Measurements from ENCODE around the gene PEG3.

DNA sequence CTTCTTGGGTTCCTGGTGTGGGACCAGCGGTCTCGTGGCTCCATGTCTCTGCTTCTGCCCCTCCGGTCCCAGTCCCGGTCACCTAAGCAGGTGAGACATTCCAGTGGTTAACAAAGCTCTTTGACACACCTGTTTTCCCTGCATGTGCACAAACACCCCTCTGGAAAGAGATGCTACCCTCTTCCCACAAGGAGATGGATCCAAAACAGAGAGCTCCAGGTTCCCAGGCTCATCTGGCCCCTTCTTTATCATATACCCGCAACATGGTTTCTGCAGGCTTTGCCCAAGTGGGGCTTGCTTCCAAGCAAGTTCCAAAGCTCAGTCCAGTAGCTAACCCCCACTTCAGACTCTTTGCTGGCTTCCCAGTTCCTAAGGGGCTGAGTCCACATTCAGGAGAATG is 17.8 kb downstream of the PEG3 start:
- TF ChIP-seq, protein P1, sequence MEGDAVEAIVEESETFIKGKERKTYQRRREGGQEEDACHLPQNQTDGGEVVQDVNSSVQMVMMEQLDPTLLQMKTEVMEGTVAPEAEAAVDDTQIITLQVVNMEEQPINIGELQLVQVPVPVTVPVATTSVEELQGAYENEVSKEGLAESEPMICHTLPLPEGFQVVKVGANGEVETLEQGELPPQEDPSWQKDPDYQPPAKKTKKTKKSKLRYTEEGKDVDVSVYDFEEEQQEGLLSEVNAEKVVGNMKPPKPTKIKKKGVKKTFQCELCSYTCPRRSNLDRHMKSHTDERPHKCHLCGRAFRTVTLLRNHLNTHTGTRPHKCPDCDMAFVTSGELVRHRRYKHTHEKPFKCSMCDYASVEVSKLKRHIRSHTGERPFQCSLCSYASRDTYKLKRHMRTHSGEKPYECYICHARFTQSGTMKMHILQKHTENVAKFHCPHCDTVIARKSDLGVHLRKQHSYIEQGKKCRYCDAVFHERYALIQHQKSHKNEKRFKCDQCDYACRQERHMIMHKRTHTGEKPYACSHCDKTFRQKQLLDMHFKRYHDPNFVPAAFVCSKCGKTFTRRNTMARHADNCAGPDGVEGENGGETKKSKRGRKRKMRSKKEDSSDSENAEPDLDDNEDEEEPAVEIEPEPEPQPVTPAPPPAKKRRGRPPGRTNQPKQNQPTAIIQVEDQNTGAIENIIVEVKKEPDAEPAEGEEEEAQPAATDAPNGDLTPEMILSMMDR (IDR thresholded peaks at IDR 0.05) = no peak
- TF ChIP-seq, protein P2, sequence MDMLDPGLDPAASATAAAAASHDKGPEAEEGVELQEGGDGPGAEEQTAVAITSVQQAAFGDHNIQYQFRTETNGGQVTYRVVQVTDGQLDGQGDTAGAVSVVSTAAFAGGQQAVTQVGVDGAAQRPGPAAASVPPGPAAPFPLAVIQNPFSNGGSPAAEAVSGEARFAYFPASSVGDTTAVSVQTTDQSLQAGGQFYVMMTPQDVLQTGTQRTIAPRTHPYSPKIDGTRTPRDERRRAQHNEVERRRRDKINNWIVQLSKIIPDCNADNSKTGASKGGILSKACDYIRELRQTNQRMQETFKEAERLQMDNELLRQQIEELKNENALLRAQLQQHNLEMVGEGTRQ (IDR thresholded peaks at IDR 0.05) = no peak
- TF ChIP-seq, protein P3, sequence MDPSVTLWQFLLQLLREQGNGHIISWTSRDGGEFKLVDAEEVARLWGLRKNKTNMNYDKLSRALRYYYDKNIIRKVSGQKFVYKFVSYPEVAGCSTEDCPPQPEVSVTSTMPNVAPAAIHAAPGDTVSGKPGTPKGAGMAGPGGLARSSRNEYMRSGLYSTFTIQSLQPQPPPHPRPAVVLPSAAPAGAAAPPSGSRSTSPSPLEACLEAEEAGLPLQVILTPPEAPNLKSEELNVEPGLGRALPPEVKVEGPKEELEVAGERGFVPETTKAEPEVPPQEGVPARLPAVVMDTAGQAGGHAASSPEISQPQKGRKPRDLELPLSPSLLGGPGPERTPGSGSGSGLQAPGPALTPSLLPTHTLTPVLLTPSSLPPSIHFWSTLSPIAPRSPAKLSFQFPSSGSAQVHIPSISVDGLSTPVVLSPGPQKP (IDR thresholded peaks at IDR 0.05; ENCODE audit: low read depth, low read length) = no peak
- TF ChIP-seq POLR2AphosphoS2 (conservative IDR thresholded peaks at IDR 0.05; ENCODE audit: low read length) = no peak
- TF ChIP-seq ZFP36 (IDR thresholded peaks at IDR 0.05; ENCODE audit: borderline replicate concordance, partially characterized antibody) = no peak
